IPS DF 6.9 (cell line): ENCODE measurements around the gene JAK1.

Source experiments
- DNase-seq: peaks from one replicate; pipeline ENCODE4 v3.0.0-alpha.2; 2013; ENCODE audit warnings: low read depth, low spot score
- H3K27ac ChIP-seq: one replicate; pipeline ENCODE4 v1.5.1; 2013; ENCODE audit warnings: low read length, control low read depth
- H3K27me3 ChIP-seq: 2 replicates; pipeline ENCODE4 v1.6.1; 2013; ENCODE audit warnings: mild to moderate bottlenecking, low read length; ENCODE audit not compliant: control insufficient read depth, insufficient read depth
- H3K36me3 ChIP-seq: 2 replicates; pipeline ENCODE4 v1.6.1; 2013; ENCODE audit warnings: low read length; ENCODE audit not compliant: control insufficient read depth, insufficient read depth
- H3K4me1 ChIP-seq: 2 replicates; pipeline ENCODE4 v1.6.1; 2013; ENCODE audit warnings: low read length; ENCODE audit not compliant: control insufficient read depth, insufficient read depth
- H3K4me3 ChIP-seq: 2 replicates; pipeline ENCODE4 v1.5.1; 2013; ENCODE audit warnings: mild to moderate bottlenecking, low read length
- H3K9me3 ChIP-seq: 2 replicates; pipeline ENCODE4 v1.6.1; 2013; ENCODE audit warnings: low read length, inconsistent platforms; ENCODE audit not compliant: control insufficient read depth, insufficient read depth
- WGBS: extraction: QIAGEN DNeasy Blood & Tissue Kit; methylation state at CpG from one replicate; pipeline ENCODE4 v1.1.7; 2013; ENCODE audit warnings: mixed read lengths, missing lambda C conversion rate; ENCODE audit not compliant: insufficient read length, insufficient coverage; 5-methylcytosine and 5-hydroxymethylcytosine counted together

Gene JAK1

GRCh38 chr1:64851664-64852063, 114.7 kb downstream of the JAK1 start:
- Histone ChIP-seq H3K4me3 (no peak overlapping the region), H3K27me3 (no peaks in the 10 kb centered on the region), H3K36me3 (peaks cover 4% of the 10 kb centered on the region; the same call in 1 of the 2 replicates), H3K27ac (no peak overlapping the region), H3K4me1 (no peaks in the 10 kb centered on the region), H3K9me3 (no peaks in the 10 kb centered on the region)
- DNase-seq: no peak
- WGBS: no CpG with 5 or more reads among the region's 7 CpGs

- Histone ChIP-seq H3K27me3 (no peaks in the 10 kb centered on the region), H3K9me3 (no peaks in the 10 kb centered on the region), H3K4me3 (no peak overlapping the region), H3K27ac (no peak overlapping the region), H3K4me1 (no peaks in the 10 kb centered on the region), H3K36me3 (peaks cover 4% of the 10 kb centered on the region; the same call in 1 of the 2 replicates)
- WGBS: no CpG with 5 or more reads among the region's 10 CpGs
- DNase-seq: no peak
Observed at GRCh38 chr1:64850846-64851245, 115.5 kb downstream of the JAK1 start.

- no peak for DNase-seq
- H3K36me3 ChIP-seq: no peaks in the 10 kb centered on the region; the same call in 1 of the 2 replicates
- no peak overlapping the region for H3K27ac ChIP-seq
- no CpG with 5 or more reads among the region's 11 CpGs for WGBS
- no peak overlapping the region for H3K4me3 ChIP-seq
- no peaks in the 10 kb centered on the region for H3K9me3 ChIP-seq
- H3K27me3 ChIP-seq: no peaks in the 10 kb centered on the region
- no peaks in the 10 kb centered on the region for H3K4me1 ChIP-seq
Observed at GRCh38 chr1:64849942-64850341, 116.4 kb downstream of the JAK1 start.

GRCh38 chr1:64848803-64849202, 117.5 kb downstream of the JAK1 start:
- H3K9me3 ChIP-seq: no peaks in the 10 kb centered on the region
- no peak overlapping the region for H3K4me3 ChIP-seq
- no peaks in the 10 kb centered on the region for H3K27me3 ChIP-seq
- no peaks in the 10 kb centered on the region; the same call in 1 of the 2 replicates for H3K36me3 ChIP-seq
- no peak overlapping the region for H3K27ac ChIP-seq
- WGBS: no CpG with 5 or more reads among the region's 4 CpGs
- DNase-seq: no peak
- H3K4me1 ChIP-seq: no peaks in the 10 kb centered on the region

GRCh38 chr1:64848136-64848535, 118.2 kb downstream of the JAK1 start:
- H3K36me3 ChIP-seq: no peaks in the 10 kb centered on the region; the same call in 1 of the 2 replicates
- no peak for DNase-seq
- H3K4me3 ChIP-seq: no peak overlapping the region
- no peaks in the 10 kb centered on the region for H3K27me3 ChIP-seq
- no CpG with 5 or more reads among the region's 3 CpGs for WGBS
- H3K4me1 ChIP-seq: no peaks in the 10 kb centered on the region
- H3K9me3 ChIP-seq: no peaks in the 10 kb centered on the region
- H3K27ac ChIP-seq: no peak overlapping the region

- no peak for DNase-seq
- no peaks in the 10 kb centered on the region for H3K4me1 ChIP-seq
- no peaks in the 10 kb centered on the region; the same call in 1 of the 2 replicates for H3K36me3 ChIP-seq
- no peaks in the 10 kb centered on the region for H3K27me3 ChIP-seq
- WGBS: no CpG with 5 or more reads among the region's 4 CpGs
- no peaks in the 10 kb centered on the region for H3K9me3 ChIP-seq
- no peak overlapping the region for H3K4me3 ChIP-seq
- H3K27ac ChIP-seq: no peak overlapping the region
Observed at GRCh38 chr1:64847666-64848065, 118.7 kb downstream of the JAK1 start.

GRCh38 chr1:64846573-64847430, 119.5 kb downstream of the JAK1 start:
- Histone ChIP-seq H3K9me3 (no peaks in the 10 kb centered on the region), H3K27me3 (no peaks in the 10 kb centered on the region), H3K27ac (no peak overlapping the region), H3K36me3 (no peaks in the 10 kb centered on the region; the same call in 1 of the 2 replicates), H3K4me1 (no peaks in the 10 kb centered on the region), H3K4me3 (no peak overlapping the region)
- no CpG with 5 or more reads among the region's 10 CpGs for WGBS
- DNase-seq: no peak

GRCh38 chr1:64845831-64846425, 120.4 kb downstream of the JAK1 start:
- no CpG with 5 or more reads among the region's 13 CpGs for WGBS
- H3K36me3 ChIP-seq: peaks cover 1% of the 10 kb centered on the region
- H3K27ac ChIP-seq: no peak overlapping the region
- no peaks in the 10 kb centered on the region for H3K9me3 ChIP-seq
- no peaks in the 10 kb centered on the region for H3K27me3 ChIP-seq
- no peaks in the 10 kb centered on the region for H3K4me1 ChIP-seq
- H3K4me3 ChIP-seq: no peak overlapping the region
- DNase-seq: no peak

GRCh38 chr1:64844609-64845008, 121.7 kb downstream of the JAK1 start:
- Histone ChIP-seq H3K4me1 (peaks cover 2% of the 10 kb centered on the region; the same call in 1 of the 2 replicates), H3K4me3 (no peak overlapping the region), H3K36me3 (peaks cover 3% of the 10 kb centered on the region), H3K9me3 (no peaks in the 10 kb centered on the region), H3K27me3 (no peaks in the 10 kb centered on the region), H3K27ac (no peak overlapping the region)
- DNase-seq: no peak
- no CpG with 5 or more reads among the region's 7 CpGs for WGBS

GRCh38 chr1:64844175-64844574, 122.2 kb downstream of the JAK1 start:
- Histone ChIP-seq H3K36me3 (peaks cover 3% of the 10 kb centered on the region), H3K4me1 (peaks cover 2% of the 10 kb centered on the region; the same call in 1 of the 2 replicates), H3K27me3 (no peaks in the 10 kb centered on the region), H3K9me3 (no peaks in the 10 kb centered on the region), H3K4me3 (no peak overlapping the region), H3K27ac (no peak overlapping the region)
- DNase-seq: no peak
- WGBS: no CpG with 5 or more reads among the region's 7 CpGs
